HUDEP-2 (cell line): ENCODE data around the gene TRAFD1.
A peak's percentile ranks its signal among the peaks of the same experiment; 100 is the strongest.
"Not testable (repeated sequence)": the region's sequence is repeated elsewhere in the genome, so short reads cannot be mapped to it uniquely, and the experiment has no call there.

ENCODE experiments used
- DNase-seq, 76 experiments: peaks; one replicate each; lab custom pipeline; 2025; ENCODE audit not compliant: unreplicated experiment in 76 of 76; lab: John Stamatoyannopoulos, UW

TRAFD1 gene, protein sequence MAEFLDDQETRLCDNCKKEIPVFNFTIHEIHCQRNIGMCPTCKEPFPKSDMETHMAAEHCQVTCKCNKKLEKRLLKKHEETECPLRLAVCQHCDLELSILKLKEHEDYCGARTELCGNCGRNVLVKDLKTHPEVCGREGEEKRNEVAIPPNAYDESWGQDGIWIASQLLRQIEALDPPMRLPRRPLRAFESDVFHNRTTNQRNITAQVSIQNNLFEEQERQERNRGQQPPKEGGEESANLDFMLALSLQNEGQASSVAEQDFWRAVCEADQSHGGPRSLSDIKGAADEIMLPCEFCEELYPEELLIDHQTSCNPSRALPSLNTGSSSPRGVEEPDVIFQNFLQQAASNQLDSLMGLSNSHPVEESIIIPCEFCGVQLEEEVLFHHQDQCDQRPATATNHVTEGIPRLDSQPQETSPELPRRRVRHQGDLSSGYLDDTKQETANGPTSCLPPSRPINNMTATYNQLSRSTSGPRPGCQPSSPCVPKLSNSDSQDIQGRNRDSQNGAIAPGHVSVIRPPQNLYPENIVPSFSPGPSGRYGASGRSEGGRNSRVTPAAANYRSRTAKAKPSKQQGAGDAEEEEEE

GRCh38 chr12:112125250-112125999, at the start of gene TRAFD1:
TRAFD1 (plus strand) TSS chr12:112125560; CDS start chr12:112130523, 4,963 bp downstream.
- peak in 75 of 76 experiments; percentile 49 to 98 (median 96) for DNase-seq

- DNase-seq = no peak
Measured at GRCh38 chr12:112087055-112087850, 38.1 kb upstream of the TRAFD1 start.

DNA sequence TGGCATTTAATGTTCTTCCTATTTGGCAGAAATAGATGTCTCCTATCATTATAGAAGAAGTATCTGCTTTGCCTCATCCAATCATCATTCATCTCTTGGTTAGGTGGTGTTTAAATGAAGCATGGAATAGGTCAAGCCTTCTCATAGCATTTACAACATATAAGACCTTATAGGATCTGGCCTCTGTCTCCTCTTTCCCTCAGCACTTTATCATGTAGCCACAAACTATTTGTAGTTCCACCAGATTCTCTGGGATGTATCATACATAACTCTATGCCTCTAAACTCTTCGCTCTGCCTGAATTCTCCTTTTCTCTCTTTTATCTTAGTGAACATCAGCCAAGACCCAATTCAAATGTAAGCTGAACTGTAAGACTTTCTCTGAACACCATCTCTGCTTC, 37.5 kb upstream of the TRAFD1 start:
- DNase-seq = no peak

GRCh38 chr12:112091563-112091962, 33.8 kb upstream of the TRAFD1 start:
- no peak for DNase-seq

- DNase-seq = no peak
Measured at GRCh38 chr12:112096070-112096469, 29.3 kb upstream of the TRAFD1 start.

DNA sequence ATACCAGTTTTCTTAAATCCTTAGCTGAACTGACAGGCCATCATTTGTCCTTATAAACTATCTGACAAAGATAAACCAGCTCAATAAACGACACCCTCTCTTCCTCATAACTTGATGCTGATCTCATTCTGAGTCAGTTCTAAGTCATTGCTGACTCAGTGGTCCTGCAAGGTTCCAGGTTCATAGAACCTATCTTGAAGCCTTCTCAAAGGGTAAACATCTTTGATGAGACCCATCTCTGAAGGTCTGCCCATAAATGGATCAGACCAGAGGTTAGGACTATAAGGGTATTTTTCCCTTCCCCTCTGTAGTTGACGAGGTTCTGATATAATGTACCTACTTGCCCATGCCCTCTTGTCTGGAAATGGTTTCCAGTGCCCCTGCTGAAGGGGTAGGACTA, 28.7 kb upstream of the TRAFD1 start:
- peak in 1 of 76 experiments; percentile 9 for DNase-seq

GRCh38 chr12:112097641-112098040, 27.7 kb upstream of the TRAFD1 start:
- DNase-seq = no peak

- not testable (repeated sequence) for DNase-seq
Measured at GRCh38 chr12:112100500-112100899, 24.9 kb upstream of the TRAFD1 start.

DNA sequence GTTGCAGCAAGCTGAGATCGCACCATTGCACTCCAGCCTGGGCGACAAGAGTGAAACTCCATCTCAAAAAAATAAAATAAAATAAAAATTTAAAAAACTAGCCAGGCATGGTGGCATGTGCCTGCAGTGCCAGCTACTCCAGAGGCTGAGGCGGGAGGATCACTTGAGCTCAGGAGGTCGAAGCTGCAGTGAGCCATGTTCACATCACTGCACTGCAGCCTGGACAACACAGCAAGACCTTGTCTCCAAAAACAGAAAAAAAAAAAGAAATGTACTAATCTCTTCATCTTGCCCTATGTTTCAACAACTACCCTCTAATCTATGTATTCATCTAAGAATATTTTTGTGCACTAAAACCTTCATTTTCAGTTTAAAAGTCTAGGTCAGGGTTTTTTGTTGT, 23.2 kb upstream of the TRAFD1 start:
- no peak for DNase-seq

GRCh38 chr12:112102746-112103145, 22.6 kb upstream of the TRAFD1 start:
- not testable (repeated sequence) for DNase-seq

DNA sequence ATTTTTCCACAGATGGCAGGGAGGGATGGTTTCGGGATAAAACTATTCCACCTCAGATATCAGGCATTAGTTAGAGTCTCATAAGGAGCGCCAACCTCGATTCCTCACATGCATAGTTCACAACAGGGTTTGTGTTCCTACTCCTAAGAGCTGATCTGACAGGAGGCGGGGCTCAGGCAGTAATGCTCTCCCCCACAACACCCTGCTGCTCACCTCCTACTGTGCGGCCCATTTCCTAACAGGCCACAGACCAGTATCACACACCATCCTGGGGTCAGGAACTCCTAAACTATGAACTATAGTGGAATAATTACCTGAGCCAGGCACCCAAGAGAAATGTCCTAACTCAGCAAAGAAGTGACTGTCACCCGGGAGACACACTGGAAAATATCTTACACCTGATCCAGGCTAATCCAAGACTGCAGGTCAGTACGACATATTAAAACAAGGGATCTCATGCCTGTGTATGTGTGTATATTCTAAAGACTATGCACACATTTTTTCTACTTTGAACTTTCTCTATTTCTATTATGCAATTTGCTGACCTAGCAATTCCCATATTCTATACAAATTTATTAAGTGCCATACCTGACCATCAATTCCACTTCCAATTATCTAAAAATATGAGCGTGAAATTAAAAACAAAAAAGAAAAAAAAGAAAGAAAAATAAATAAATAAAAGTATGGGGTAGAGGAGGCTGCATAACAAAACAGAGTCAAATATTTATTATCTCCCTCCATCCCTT, 21.4 kb upstream of the TRAFD1 start:
- DNase-seq = no peak

DNA sequence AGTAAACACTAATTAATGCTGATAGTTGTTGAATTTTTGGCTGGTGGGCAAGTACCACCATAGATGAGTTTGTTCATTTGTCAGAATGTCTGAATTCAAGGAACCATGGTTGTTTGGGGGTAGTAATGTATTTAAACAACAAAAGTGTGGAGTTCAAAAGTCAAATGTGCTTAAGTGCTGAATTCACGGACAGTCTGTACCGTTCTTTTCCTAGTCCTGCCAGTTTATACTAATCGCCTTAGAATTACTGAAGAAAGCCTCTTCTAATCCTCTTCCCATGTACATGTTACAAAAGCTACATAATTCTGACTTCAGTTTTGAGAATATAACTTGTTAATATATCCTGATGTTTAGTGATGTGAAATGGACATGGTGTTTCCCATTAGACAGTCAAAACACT, 19.5 kb upstream of the TRAFD1 start:
- no peak for DNase-seq

DNA sequence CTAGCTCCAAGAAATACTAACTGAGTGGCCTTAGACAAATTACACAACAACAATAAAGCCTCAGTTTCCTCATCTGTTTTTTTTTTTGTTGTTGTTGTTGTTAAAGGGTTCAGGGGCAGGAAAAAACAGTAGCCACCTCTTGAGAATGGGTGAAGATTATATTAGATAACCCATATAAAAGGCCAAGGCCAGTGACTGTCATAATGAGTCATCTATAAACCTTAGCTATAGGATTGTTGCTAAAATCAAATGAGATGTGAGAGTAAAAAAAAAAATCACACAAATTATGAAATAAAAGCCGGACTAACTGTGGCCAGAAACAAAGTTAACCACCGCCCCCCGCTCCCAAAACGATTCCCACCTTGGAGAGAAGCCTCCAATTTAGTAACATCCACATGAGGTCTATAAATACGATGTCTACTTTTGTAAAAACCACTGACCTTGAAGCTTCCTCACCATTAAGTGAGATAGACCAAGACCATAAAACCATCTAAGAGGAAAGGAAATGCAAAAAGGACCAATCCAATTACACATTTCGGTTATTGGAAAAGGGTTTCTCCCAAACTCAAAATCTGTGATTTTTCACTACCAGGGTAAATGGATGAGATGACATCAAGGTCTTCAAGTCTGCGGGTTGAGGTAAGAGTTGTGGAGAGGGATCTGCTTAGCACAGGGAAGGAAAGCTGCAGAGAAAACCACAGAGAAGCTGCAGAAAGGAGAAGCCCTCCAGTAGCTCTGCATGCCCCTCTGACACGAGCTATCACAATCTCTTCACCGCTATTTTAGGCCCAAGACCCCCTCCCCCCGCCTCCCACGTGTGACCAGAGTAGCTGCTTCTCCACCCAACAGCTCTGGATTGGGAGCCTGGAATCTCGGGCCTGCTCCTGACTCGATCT, 17.8 kb upstream of the TRAFD1 start:
- peak in 5 of 76 experiments; percentile 4 to 18 (median 8) for DNase-seq

DNA sequence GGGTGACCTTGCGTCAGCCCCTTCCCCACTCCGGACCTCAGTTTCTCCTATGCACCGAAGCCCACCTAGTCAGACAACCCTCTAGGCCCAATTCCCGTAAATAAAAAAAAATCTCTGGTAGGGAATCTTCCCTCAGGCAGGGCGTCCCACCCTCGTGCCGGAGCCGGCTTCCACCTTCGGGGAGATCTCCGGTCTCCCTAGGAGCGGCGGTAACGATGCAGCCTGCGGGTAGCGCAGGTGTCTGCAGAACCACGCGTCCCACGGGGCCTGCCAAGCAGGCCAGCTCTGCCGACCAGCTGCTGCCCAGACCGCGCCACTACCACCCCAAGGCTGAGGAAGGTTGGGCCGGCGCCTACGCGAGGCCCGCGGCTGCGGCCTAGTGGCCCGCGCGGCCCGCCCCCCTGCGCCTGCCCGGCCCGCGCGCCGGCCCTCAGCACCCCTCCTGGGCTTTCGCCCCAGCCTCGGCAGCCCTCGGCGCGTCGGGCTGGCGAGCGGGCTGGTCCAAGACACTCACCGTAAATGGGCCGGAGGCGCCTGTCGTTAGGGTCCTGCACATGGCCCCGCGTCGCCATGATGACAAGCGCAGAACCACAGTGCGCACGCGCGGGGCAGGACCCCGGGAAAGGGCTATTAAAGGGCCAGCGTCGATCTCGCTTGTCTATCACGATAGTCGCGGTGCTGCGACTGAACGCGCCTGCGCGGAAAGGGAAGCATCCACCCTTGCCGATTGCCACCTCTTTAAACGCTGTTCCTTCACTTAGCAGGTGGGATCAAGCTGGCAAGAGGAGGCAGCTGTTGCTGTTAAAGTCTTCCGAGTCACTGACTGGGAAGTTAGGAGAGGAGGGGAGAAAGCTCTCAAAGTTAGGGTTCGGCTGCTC, 16.9 kb upstream of the TRAFD1 start, which contains the start of gene NAA25:
Gene NAA25 (minus strand): TSS at position 582 of the 878 bp plus-strand sequence. CDS start 10 bp downstream, at position 572.
- DNase-seq = peak in 74 of 76 experiments; percentile 38 to 93 (median 85)

DNA sequence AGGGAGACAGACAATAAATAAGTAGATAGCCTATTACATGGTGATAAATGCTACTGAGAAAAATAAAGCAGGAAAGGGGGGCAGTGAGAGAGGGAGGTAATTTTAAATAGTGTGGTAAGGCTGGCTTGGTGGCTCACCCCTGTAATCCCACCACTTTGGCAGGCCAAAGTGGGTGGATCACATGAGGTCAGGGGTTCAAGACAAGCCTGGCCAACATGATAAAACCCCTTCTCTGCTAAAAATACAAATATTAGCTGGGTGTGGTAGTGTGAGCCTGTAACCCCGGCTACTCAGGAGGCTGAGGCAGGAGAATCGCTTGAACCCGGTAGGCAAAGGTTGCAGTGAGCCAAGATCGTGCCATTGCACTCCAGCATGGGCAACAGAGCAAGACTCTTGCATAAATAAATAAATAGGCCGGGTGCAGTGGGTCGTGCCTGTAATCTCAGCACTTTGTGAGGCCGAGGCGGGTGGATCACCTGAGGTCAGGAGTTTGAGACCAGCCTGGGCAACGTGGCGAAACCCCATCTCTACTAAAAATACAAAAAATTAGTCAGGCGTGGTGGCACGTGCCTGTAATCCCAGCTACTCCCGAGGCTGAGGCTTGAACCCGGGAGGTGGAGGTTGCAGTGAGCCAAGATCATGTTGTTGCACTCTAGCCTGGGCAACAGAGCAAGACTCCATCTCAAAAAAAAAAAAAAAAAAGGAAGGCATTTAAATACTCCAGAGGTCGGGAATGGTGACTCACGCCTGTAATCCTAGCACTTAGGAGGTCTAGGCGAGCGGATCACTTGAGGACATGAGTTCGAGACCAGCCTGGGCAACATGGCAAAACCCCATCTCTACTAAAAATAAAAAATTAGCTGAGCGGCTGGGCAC, 14.3 kb upstream of the TRAFD1 start:
- not testable (repeated sequence) for DNase-seq

GRCh38 chr12:112111931-112112330, 13.4 kb upstream of the TRAFD1 start:
- no peak for DNase-seq
